Measurements from ENCODE around the gene GNAI2.

DNA sequence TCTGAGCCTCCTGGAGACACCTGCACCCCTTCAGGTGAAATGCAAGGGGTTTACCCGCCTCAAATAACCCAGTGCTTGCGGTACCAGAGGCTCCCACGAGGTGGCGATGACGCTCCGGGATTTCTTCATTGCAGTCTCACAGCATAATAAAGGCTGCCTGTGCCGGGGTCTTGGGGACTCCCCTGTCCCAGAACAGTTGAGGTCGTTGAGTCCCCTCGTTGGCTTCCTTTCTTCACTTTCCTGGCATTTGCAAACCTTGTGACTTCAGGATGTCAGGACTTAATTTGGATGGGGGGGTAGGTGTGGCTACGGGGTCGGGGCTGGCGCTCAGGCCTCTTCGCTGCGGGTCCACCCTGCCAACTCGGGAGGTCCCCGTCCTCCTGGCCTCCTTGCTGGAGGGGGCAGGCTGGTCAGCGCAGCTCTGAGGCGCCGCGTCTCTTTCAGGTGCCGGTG, 43.3 kb upstream of the GNAI2 start:
- TF ChIP-seq, protein P1, sequence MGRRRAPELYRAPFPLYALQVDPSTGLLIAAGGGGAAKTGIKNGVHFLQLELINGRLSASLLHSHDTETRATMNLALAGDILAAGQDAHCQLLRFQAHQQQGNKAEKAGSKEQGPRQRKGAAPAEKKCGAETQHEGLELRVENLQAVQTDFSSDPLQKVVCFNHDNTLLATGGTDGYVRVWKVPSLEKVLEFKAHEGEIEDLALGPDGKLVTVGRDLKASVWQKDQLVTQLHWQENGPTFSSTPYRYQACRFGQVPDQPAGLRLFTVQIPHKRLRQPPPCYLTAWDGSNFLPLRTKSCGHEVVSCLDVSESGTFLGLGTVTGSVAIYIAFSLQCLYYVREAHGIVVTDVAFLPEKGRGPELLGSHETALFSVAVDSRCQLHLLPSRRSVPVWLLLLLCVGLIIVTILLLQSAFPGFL (CRISPR knock-in tag; IDR thresholded peaks at IDR 0.05; ENCODE audit: borderline replicate concordance), result no peak
- TF ChIP-seq MYBL2 (CRISPR knock-in tag; IDR thresholded peaks at IDR 0.05) (no peak), FOXJ3 (CRISPR knock-in tag; IDR thresholded peaks at IDR 0.05; ENCODE audit: borderline replicate concordance) (no peak), CTCF (IDR thresholded peaks at IDR 0.05) (peak; percentile 88), ARID4B (CRISPR knock-in tag; IDR thresholded peaks at IDR 0.05; ENCODE audit: borderline replicate concordance) (no peak), KAT7 (CRISPR knock-in tag; IDR thresholded peaks at IDR 0.05; ENCODE audit: borderline replicate concordance) (no peak), ZNF317 (CRISPR knock-in tag; IDR thresholded peaks at IDR 0.05; ENCODE audit: borderline replicate concordance, low read depth) (no peak), ELF4 (CRISPR knock-in tag; IDR thresholded peaks at IDR 0.05; ENCODE audit: low read depth) (no peak), ATF6 (CRISPR knock-in tag; IDR thresholded peaks at IDR 0.05) (no peak), CREB1 (CRISPR knock-in tag; IDR thresholded peaks at IDR 0.05) (no peak)
- TF ChIP-seq, protein P2, sequence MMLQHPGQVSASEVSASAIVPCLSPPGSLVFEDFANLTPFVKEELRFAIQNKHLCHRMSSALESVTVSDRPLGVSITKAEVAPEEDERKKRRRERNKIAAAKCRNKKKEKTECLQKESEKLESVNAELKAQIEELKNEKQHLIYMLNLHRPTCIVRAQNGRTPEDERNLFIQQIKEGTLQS (CRISPR knock-in tag; conservative IDR thresholded peaks at IDR 0.05), result no peak
- TF ChIP-seq, protein P3, sequence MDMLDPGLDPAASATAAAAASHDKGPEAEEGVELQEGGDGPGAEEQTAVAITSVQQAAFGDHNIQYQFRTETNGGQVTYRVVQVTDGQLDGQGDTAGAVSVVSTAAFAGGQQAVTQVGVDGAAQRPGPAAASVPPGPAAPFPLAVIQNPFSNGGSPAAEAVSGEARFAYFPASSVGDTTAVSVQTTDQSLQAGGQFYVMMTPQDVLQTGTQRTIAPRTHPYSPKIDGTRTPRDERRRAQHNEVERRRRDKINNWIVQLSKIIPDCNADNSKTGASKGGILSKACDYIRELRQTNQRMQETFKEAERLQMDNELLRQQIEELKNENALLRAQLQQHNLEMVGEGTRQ (CRISPR knock-in tag; IDR thresholded peaks at IDR 0.05), result no peak
- TF ChIP-seq, protein P4, sequence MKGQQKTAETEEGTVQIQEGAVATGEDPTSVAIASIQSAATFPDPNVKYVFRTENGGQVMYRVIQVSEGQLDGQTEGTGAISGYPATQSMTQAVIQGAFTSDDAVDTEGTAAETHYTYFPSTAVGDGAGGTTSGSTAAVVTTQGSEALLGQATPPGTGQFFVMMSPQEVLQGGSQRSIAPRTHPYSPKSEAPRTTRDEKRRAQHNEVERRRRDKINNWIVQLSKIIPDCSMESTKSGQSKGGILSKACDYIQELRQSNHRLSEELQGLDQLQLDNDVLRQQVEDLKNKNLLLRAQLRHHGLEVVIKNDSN (CRISPR knock-in tag; IDR thresholded peaks at IDR 0.05), result no peak
- TF ChIP-seq, protein P5, sequence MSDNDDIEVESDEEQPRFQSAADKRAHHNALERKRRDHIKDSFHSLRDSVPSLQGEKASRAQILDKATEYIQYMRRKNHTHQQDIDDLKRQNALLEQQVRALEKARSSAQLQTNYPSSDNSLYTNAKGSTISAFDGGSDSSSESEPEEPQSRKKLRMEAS (CRISPR knock-in tag; IDR thresholded peaks at IDR 0.05), result no peak

Data from WTC11 (cell line).